Gastroesophageal sphincter (tissue), 4 donors: ENCODE results near the gene GNPTAB. TPM values are rescaled to one million over a fixed set of nuclear protein-coding genes. Genes with fewer than 3 reads are reported as not detected.

Experiments used
- ATAC-seq: fragments of 150-250 bp; one replicate; pipeline ENCODE4 v1.9.1; 2016; ENCODE audit warnings: mild to moderate bottlenecking, moderate library complexity
- H3K27ac ChIP-seq, 4 donors: fragments of 200-600 bp; sonication (generic) in 3 of 4; 1 replicate in 3 of 4; 2 replicates in 1 of 4; pipeline ENCODE4 v1.5.1; 2016 to 2019
- H3K27me3 ChIP-seq: fragments of 200-600 bp; sonication (generic); one replicate; pipeline ENCODE4 v1.5.1; 2019
- H3K36me3 ChIP-seq, 2 donors: fragments of 200-600 bp; sonication (generic); one replicate each; pipeline ENCODE4 v1.5.1; 2019; ENCODE audit warnings: control low read depth in 1 of 2
- H3K4me1 ChIP-seq, 3 donors: fragments of 200-600 bp; sonication (generic); 1 replicate in 2 of 3; 2 replicates in 1 of 3; pipeline ENCODE4 v1.5.1; 2016 to 2019; ENCODE audit warnings: control low read depth in 2 of 3
- H3K4me3 ChIP-seq, 2 donors: fragments of 200-600 bp; sonication (generic); one replicate each; pipeline ENCODE4 v1.5.1; 2019; ENCODE audit warnings: mild to moderate bottlenecking in 1 of 2, moderate library complexity in 1 of 2
- H3K9me3 ChIP-seq, 3 donors: fragments of 200-600 bp; sonication (generic); one replicate each; pipeline ENCODE4 v1.5.1; 2017 to 2019; ENCODE audit warnings: control low read depth in 2 of 3
- EP300 ChIP-seq: sonication (generic); formaldehyde crosslinking; IDR thresholded peaks from one replicate; pipeline ENCODE4 v1.6.1; 2017; ENCODE audit warnings: antibody characterized with exemption, mild to moderate bottlenecking
- POLR2A ChIP-seq, 2 donors: fragments of 450-650 bp; IDR thresholded peaks; one replicate each; pipeline ENCODE4 v1.6.1; 2017; ENCODE audit warnings: antibody characterized with exemption in 2 of 2, mild to moderate bottlenecking in 2 of 2, moderate library complexity in 1 of 2
- POLR2AphosphoS5 ChIP-seq: sonication (generic); formaldehyde crosslinking; IDR thresholded peaks from one replicate; pipeline ENCODE4 v1.6.1; 2017; ENCODE audit warnings: antibody characterized with exemption
- WGBS, 2 donors: methylation state at CpG; one replicate each; pipeline ENCODE4 v1.1.5; 2018; ENCODE audit warnings: low coverage in 1 of 2; 5-methylcytosine and 5-hydroxymethylcytosine counted together
- total RNA-seq, 4 donors: library from RNA; depleted of rRNA; stranded (reverse); fragments of >200 nt; gene quantifications; one replicate each; pipeline ENCODE4 v1.1.0, GENCODE V29; 2016
- TF ChIP-seq, protein P1 (sequence below), 4 experiments: fragments of 200-600 bp in 2 of 4; fragments of 450-650 bp in 2 of 4; sonication (generic) in 1 of 4; IDR thresholded peaks; one replicate each; pipeline ENCODE4 v1.5.1; 2017 to 2019; ENCODE audit warnings: antibody characterized with exemption in 4 of 4, mild to moderate bottlenecking in 2 of 4, moderate library complexity in 2 of 4

The GNPTAB gene
- total RNA-seq, 4 donors from 2014 or later: 25.8 to 43.2 (median 36.3) TPM

DNA sequence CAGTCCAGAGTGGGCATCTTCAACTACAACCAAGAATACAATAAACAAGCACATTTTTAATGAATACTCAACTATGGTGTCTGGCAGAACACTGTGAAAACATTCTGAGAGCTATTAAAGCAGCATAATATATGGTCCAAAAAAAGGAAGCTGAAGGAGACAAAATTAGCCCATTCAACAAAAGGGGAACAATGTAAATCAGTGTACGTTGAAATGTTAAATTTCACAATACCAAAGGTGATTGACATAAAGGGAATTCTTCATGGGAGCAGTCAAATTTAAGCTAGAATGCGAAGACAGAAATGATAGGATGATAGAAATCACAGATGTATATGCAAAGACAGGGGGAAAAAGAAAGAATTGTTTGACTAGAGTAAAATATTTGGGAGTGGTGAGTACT is 50.2 kb downstream of the GNPTAB start:
- Histone ChIP-seq H3K4me3 (no peak overlapping the region), H3K36me3 (peaks cover 0 to 71% of the 10 kb centered on the region in 2 donors), H3K27ac (no peak overlapping the region), H3K4me1 (peaks cover 0 to 22% (median 0%) of the 10 kb centered on the region in 3 donors), H3K27me3 (no peaks in the 10 kb centered on the region), H3K9me3 (no peaks in the 10 kb centered on the region)
- no peak for ATAC-seq
- 72 to 88% methylated on average over 2 of the region's 2 CpGs for WGBS, 2 donors
- TF ChIP-seq, protein P1, sequence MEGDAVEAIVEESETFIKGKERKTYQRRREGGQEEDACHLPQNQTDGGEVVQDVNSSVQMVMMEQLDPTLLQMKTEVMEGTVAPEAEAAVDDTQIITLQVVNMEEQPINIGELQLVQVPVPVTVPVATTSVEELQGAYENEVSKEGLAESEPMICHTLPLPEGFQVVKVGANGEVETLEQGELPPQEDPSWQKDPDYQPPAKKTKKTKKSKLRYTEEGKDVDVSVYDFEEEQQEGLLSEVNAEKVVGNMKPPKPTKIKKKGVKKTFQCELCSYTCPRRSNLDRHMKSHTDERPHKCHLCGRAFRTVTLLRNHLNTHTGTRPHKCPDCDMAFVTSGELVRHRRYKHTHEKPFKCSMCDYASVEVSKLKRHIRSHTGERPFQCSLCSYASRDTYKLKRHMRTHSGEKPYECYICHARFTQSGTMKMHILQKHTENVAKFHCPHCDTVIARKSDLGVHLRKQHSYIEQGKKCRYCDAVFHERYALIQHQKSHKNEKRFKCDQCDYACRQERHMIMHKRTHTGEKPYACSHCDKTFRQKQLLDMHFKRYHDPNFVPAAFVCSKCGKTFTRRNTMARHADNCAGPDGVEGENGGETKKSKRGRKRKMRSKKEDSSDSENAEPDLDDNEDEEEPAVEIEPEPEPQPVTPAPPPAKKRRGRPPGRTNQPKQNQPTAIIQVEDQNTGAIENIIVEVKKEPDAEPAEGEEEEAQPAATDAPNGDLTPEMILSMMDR (IDR thresholded peaks at IDR 0.05): no peak
- no peak for TF ChIP-seq POLR2AphosphoS5
- no peak for TF ChIP-seq POLR2A (IDR thresholded peaks at IDR 0.05)
- no peak for TF ChIP-seq EP300

DNA sequence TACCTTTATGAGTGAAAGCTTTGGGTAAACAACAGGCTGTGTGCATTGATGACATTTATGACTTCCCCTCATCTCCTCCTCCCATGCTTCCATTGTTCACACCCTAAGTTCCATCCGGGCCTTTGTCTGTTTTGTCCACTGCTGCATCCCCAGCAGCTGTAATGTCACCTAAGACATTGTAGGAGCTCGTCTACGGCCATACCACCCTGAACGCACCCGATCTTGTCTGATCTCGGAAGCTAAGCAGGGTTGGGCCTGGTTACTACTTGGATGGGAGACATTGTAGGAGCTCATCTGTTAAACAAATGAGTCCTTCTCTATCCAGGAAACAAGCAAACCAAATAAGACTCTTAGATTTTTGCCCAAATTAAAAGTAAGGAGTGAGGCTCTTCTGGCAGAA is 51.1 kb downstream of the GNPTAB start:
- H3K36me3 ChIP-seq: peaks cover 0 to 62% of the 10 kb centered on the region in 2 donors
- H3K9me3 ChIP-seq: no peaks in the 10 kb centered on the region
- no peak overlapping the region for H3K4me3 ChIP-seq
- H3K27me3 ChIP-seq: no peaks in the 10 kb centered on the region
- no peak for ATAC-seq
- H3K27ac ChIP-seq: no peak overlapping the region
- WGBS, 2 donors: 87 to 91% methylated on average over 4 to 6 of the region's 6 CpGs
- peaks cover 0 to 22% (median 0%) of the 10 kb centered on the region in 3 donors for H3K4me1 ChIP-seq
- no peak for TF ChIP-seq EP300
- TF ChIP-seq POLR2A (IDR thresholded peaks at IDR 0.05): no peak
- TF ChIP-seq, protein P1 (IDR thresholded peaks at IDR 0.05): no peak
- no peak for TF ChIP-seq POLR2AphosphoS5

DNA sequence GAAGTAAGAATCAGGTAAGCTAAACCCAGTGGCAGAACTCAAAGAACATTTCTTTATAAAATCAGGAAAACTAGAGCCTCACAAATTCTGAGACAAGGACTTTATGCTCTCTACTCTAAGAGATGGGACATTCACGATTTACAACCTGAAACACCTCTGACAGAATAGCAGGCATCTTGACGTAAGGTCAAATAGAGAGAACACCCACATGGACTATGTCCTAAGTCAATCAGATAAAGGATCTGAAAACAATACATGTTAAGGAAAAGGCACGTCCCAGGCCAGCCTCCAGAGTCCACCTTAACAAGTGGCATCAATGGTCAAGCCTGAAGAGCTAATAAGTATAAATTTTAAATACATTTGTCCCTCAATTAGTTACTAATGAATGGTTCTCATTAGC is 51.6 kb downstream of the GNPTAB start:
- WGBS, 2 donors: 86 to 90% methylated on average over 2 to 3 of the region's 3 CpGs
- H3K27ac ChIP-seq: no peak overlapping the region
- peaks cover 0 to 57% of the 10 kb centered on the region in 2 donors for H3K36me3 ChIP-seq
- no peak for TF ChIP-seq POLR2A (IDR thresholded peaks at IDR 0.05)
- TF ChIP-seq, protein P1 (IDR thresholded peaks at IDR 0.05): no peak
- no peaks in the 10 kb centered on the region for H3K27me3 ChIP-seq
- ATAC-seq: no peak
- no peaks in the 10 kb centered on the region for H3K9me3 ChIP-seq
- H3K4me1 ChIP-seq: peaks cover 0 to 22% (median 0%) of the 10 kb centered on the region in 3 donors
- H3K4me3 ChIP-seq: no peak overlapping the region

DNA sequence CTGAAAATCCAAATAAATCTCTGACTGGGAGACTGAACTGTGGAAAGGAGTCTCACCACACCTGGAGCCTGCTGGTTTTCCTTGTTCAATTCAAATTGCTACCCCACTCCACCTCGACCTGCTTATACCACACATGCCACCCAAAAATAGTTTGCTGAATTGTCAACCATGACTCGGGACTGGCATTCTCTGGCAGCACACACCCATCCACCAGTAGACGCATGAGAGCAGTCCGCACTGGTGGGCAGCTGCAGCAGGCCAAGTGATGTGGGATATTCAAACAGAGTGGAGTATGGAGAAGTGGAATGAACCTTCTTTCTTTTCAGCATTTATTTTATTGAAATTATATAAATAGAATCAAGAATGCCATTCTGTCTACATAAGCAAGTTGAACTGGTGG is 52.8 kb downstream of the GNPTAB start:
- Histone ChIP-seq H3K27ac (peak overlapping the region in 2 of 4 donors; percentile 22 to 38), H3K9me3 (no peaks in the 10 kb centered on the region), H3K27me3 (no peaks in the 10 kb centered on the region), H3K36me3 (peaks cover 0 to 47% of the 10 kb centered on the region in 2 donors), H3K4me1 (peaks cover 0 to 32% (median 0%) of the 10 kb centered on the region in 3 donors), H3K4me3 (no peak overlapping the region)
- WGBS, 2 donors: 60% methylated on average over 2 of the region's 4 CpGs; no CpG with 5 or more reads in 1 of the 2 donors
- no peak for ATAC-seq
- TF ChIP-seq POLR2AphosphoS5: no peak

DNA sequence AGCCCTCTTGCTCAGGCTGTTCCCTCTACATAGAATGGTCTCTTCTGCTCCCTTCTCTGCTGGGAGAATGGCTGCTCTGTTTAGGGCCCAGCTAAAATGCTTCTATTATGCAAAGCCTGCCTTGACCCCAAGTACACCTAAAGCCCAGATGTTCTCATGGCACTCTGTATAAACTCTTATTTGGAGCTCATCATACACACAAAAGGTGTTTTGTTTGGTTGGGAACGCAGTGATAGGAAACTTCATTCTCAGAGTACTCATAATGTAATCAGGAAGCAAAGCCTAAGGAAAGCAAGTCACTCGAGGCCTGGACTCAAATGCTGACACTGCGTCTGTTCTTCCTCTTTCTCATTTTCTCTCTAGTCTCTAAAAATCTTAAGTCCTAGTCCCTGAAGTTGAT is 53.3 kb downstream of the GNPTAB start:
- no peak for ATAC-seq
- TF ChIP-seq POLR2A (IDR thresholded peaks at IDR 0.05): no peak
- TF ChIP-seq EP300: no peak
- TF ChIP-seq, protein P1 (IDR thresholded peaks at IDR 0.05): no peak
- no peak for TF ChIP-seq POLR2AphosphoS5
- Histone ChIP-seq H3K27me3 (no peaks in the 10 kb centered on the region), H3K4me3 (no peak overlapping the region), H3K4me1 (peaks cover 0 to 32% (median 0%) of the 10 kb centered on the region in 3 donors), H3K36me3 (peaks cover 0 to 42% of the 10 kb centered on the region in 2 donors), H3K27ac (peak overlapping the region in 2 of 4 donors; percentile 22 to 38), H3K9me3 (no peaks in the 10 kb centered on the region)
- WGBS, 2 donors: 33 to 83% methylated on average over 3 of the region's 3 CpGs
